Neural progenitor cell (in vitro differentiated cells): ENCODE measurements around the gene GRIN2B.

ENCODE experiments used
- CTCF ChIP-seq: fragments of 200-600 bp; sonication (generic); IDR thresholded peaks from 2 replicates; pipeline ENCODE4 v1.5.1; 2017; ENCODE audit warnings: antibody characterized with exemption, mild to moderate bottlenecking
- EZH2 ChIP-seq: fragments of 200-600 bp; sonication (generic); IDR thresholded peaks from 2 replicates; pipeline ENCODE4 v1.6.1; 2017; ENCODE audit warnings: antibody characterized with exemption, mild to moderate bottlenecking, moderate library complexity
- EZH2phosphoT487 ChIP-seq: fragments of 200-600 bp; sonication (generic); IDR thresholded peaks from 2 replicates; pipeline ENCODE4 v1.6.1; 2017; ENCODE audit warnings: antibody characterized with exemption

DNA sequence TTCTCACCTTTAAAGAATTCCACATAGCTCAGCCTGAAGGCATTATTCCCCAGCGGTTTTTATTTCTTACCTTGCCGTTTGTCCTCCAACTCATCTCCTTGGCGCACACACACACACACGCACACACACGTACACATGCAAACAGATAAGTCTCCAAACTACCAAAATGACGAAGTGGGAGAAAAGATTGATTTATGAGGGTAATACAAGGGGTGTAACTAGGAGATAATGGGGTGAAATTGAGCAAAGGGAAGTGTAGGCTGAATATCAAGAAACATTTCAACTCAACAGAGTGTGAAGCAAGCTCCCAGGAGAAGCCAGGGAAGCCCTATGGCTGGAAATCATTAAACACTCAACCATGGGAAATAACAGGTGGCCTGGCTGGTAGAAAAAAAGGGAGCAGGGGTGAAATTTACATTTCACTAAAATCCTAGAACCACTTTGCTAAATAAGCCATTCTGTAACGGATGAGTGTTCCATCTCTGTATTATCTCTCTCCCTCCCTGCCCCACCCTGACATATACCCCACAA is 41.0 kb downstream of the GRIN2B start:
- TF ChIP-seq CTCF (no peak), EZH2phosphoT487 (no peak), EZH2 (no peak)
